GM21529 (cell line): ENCODE data around the gene PITPNC1.
"Not testable (repeated sequence)": the region's sequence is repeated elsewhere in the genome, so short reads cannot be mapped to it uniquely, and the experiment has no call there.

Experiments used
- ATAC-seq: cut with Tn5 transposase; IDR thresholded peaks from one replicate; pipeline ENCODE4 v1.9.1; 2021; ENCODE audit not compliant: unreplicated experiment

Gene PITPNC1

GRCh38 chr17:67366193-67367157 is 10.6 kb upstream of the PITPNC1 start, which contains the start of gene PSMD12:
Gene PSMD12, minus strand, starts transcription at chr17:67366577. Its CDS starts 58 bp downstream, at chr17:67366519.
- peak; percentile 87 for ATAC-seq

DNA sequence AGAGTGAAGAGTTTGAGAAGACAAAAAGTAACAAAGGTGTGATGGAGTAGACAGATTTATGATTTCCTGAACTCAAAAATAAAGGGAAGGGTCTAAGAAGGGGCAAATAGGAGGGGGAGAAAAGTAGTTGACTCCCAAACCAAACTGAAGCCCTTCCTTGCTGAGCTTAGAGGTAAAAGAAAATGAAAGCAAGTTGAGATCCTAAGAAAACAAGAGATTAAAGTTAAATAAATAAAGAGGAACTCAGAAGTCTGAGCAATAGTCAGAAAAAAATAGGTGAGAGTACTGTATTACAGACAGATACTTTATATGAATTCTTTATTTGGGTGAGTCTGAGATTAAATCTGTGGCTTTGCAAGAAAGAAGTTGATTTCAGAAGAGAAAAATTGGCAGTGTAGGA is 7.4 kb upstream of the PITPNC1 start:
- no peak for ATAC-seq

- ATAC-seq, result no peak
These were observed 4.3 kb upstream of the PITPNC1 start for GRCh38 chr17:67372751-67373150.

DNA sequence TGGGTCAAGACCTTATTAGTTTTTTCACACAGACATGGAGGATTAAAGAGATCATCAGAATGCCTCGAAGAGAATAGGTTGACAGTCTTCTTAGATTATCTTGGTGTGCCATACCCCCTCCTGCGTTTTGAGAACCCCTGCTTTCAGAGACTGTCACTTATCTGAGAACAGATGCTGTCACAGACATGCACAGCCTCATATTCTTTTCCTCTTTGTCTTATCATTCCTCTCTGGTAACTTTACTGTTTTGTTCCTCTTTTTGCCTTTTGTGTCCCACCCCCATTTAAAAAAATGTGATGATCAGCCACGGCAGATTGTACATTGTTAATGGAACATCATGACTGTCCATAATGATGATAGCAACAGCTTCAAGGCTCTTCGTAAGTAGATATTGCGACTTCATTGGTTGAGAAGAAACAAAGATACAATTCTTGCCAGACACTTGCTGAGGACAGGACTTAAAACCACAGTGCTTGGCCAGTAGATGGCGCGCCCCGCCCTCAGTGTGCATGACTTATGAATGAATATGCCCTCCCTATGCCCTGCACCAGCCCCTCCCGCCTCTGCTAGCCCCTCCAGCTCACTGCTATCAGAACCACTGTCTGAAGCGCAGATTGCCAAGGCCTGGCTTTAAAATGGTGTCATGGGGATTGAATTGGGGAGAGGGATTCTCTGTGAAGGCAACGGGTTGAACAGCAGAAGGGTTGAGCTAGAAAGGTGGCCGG is 2.6 kb upstream of the PITPNC1 start:
- peak; percentile 42 for ATAC-seq

GRCh38 chr17:67375054-67375427 is 2.0 kb upstream of the PITPNC1 start:
- no peak for ATAC-seq

DNA sequence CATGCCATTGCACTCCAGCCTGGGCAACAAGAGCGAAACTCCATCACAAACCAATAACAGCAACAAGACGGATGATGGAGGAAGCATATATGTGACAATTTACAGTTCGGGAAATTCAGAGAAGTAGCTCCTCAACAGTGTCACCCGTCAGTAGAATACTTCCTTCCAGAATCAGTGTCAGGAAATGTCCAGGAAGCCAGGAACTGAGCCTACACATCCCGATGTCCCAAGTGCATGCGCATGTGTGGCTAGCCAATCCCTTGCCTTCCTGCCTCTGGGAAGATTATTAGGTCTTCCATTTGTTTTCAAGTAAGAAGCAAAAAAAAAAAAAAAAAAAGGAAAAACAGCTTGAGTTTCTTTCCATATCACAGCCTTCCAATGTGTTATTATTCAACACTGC is 1.4 kb upstream of the PITPNC1 start:
- no peak for ATAC-seq

- no peak for ATAC-seq
These were observed 705 bp upstream of the PITPNC1 start for GRCh38 chr17:67376415-67376736.

- peak; percentile 11 for ATAC-seq
These were observed 690 bp downstream of the PITPNC1 start for GRCh38 chr17:67377488-67378453.

DNA sequence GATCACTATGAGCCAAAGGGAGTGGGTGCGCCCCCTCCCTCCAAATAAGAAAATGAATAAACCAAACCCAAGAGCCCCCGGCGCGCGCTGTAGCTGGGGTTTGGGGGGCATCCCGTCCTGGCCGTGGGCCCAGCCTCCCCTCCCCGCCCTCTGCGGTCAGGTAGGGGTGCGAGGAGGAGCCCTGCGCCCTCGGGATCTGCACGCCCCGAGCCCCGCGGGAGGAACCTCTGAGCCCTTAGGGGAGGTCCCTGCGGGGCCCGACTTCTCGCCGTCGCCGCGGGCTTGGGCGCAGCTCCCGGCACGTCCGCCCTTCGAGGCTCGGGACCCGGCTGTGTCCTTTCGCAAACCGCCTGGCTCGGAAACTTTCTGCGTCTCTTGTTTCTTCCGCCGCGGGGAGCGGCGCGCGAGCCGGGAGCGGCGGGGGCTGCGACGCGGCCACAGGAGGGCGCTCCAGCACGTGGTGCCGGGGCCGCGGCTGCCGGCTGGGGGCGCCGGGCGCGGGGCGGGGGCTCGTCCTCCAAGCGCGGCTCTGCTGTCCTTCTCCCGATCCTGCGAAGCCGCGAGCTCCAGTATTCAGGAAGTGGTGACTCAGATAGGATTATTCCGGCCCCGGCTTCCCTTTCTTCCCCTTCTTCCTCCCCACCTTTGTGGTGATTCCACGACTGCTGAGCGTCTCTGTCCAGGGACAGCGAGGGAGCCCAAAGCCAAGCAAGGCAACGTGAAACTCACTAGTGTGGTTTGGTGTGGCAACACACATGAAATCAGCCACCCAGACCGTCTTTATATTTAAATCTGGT is 1.6 kb downstream of the PITPNC1 start:
- peak; percentile 35 for ATAC-seq

GRCh38 chr17:67379251-67379630 is 2.2 kb downstream of the PITPNC1 start:
- ATAC-seq, result no peak

GRCh38 chr17:67381929-67382257 is 4.8 kb downstream of the PITPNC1 start:
- ATAC-seq, result no peak

- ATAC-seq, result no peak
These were observed 8.3 kb downstream of the PITPNC1 start for GRCh38 chr17:67385122-67385988.

DNA sequence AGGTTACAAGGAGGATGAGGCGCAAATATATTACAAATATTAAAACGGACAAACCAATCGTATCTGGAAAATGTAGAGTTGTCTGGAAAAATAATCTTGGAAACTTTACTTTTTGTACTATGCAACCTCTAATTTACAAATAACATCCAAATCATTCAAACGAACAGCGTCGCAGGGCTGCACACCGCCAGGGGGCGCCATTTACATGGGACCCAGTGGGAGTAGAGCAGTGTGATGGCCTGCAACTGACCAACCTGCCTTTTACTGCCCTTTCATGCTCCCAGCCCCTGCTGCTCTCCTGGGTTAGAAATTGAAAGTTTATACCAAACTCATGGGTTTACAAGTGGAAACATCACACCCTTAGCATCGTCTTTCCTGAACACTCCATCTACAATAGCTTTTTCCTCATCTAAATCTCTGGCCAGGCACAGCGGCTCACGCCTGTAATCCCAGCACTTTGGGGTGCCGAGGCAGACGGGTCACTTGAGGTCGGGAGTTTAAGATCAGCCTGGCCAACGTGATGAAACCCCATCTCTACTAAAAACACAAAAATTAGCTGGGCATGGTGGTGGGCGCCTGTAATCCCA is 10.0 kb downstream of the PITPNC1 start:
- no peak for ATAC-seq

DNA sequence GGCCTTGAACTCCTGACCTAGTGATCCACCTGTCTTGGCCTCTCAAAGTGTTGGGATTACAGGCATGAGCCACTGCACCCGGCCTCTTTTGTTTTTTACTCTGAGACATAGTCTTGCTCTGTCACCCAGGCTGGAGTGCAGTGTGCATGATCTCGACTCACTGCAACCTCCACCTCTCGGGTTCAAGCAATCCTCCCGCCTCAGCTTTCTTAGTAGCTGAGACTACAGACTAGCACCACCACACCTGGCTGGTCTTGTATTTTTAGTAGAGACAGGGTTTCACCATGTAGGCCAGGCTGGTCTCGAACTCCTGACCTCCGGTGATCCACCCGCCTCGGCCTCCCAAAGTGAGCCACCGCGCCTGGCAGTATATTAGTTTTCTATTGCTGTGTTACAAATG is 11.5 kb downstream of the PITPNC1 start:
- not testable (repeated sequence) for ATAC-seq

DNA sequence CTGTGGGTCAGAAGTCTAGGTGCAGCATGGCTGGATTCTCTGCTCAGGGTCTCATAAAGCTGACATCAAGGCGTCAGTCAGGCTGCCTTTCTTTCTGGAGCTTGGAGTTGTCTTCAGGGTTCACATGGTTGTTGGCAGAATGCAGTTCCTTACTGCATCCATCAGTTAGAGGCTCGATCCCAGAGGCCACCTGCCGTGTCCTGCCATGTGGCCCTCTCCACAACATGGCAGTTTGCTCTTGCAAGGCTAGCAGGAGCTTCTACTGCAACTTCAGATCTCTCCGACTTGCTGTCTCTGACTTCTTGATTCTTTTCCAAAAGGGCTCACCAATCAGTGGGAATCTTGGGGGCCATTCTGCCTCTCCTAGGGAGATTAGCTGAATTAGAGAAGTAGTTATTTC is 11.9 kb downstream of the PITPNC1 start:
- no peak for ATAC-seq

DNA sequence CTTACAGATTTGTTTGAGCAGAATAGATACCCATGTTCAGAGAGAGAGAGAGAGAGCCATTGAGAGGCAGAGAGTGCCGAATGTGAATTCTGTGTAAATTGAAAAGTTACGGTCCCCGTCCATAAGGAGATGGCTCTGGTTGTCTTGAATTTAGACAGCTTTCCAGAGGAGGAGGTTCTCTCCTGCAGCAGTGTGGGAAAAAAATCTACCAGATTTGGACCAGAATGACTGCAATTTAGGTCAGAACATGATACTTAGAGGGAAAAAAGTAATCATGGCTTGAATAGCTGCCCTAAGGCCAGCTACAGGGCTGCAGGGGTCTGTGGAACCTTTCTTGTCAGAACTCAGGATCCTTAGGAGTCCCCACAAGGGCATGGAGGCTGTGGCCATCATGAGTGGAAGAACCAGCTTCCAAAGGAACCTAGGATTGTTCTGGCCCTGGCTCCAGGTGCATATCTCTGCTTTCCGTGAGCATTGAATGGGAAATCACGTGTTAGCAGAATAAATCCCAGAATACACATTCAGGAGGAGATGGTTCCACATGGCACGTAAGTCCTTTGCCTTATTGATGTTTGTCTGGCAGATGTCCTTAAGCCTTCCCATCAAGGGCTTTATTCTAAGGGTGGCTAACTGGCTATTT is 13.0 kb downstream of the PITPNC1 start:
- peak; percentile 5 for ATAC-seq

DNA sequence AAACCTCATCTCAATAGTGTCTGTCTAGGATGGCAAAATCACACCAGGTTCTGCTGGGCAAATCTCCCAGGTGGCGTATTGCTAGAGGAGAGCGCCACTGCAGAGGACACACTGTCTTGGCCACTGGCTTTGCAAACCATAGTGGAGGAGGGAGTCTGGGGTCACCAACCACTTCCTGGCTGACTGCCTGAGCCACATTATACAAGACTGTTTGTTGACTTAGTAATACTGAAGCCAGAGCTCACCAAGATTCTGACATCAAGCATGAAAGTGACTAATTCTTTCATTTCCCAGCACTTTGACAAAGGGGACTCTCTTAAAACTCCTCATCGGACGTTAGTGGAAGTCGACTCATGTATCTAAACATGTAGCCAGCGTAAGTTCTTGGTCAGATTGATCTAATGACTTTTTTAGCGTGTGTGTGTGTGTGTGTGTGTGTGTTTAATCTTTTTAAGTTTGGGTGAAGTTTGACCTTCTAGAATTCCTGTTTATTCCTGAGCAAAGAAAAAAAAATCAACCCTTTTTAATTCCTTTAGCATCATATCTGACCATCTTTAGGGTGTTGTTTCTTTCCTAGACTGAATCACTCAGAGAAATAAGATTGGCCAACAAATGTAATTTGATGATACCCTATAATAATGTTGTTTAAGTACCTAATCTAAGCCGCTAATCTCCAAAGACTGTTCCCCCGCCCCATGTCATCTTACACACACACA is 13.7 kb downstream of the PITPNC1 start:
- peak; percentile 91 for ATAC-seq

DNA sequence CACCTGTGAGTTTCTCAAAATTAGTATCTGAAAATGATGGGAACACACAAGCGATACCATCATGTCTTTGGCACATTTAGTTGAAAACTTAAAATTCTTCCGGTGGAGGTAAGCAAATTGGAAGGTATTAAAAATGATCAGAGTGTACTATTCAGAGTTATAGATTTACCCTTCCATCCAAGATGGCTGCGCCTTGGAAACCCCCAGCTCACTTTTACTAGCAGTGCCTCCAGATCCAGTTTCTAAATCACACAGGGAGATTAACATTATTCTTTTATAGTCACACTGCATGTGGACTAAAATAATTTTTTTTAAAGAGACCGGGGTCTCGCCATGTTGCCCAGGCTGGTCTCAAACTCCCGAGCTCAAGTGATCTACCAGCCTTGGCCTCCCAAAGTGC is 15.0 kb downstream of the PITPNC1 start:
- no peak for ATAC-seq
